GM19452 (cell line): ENCODE data around the gene SERTAD2.

Experiments
- ATAC-seq: cut with Tn5 transposase; IDR thresholded peaks from one replicate; pipeline ENCODE4 v1.9.1; 2021; ENCODE audit not compliant: unreplicated experiment

The SERTAD2 gene

GRCh38 chr2:64653109-64654062 is at the start of gene SERTAD2:
SERTAD2 (minus strand) TSS chr2:64653913; CDS start chr2:64636871, 17,042 bp downstream.
- ATAC-seq, result peak; percentile 66

GRCh38 chr2:64700133-64700809 is 46.6 kb upstream of the SERTAD2 start:
- peak; percentile 39 for ATAC-seq

GRCh38 chr2:64699712-64700111 is 46.0 kb upstream of the SERTAD2 start:
- peak; percentile 27 for ATAC-seq

- peak; percentile 88 for ATAC-seq
Measured at GRCh38 chr2:64698668-64699444, 45.1 kb upstream of the SERTAD2 start.

- peak; percentile 5 for ATAC-seq
Measured at GRCh38 chr2:64698177-64698643, 44.5 kb upstream of the SERTAD2 start.

GRCh38 chr2:64697297-64698176 is 43.8 kb upstream of the SERTAD2 start:
- no peak for ATAC-seq

- no peak for ATAC-seq
Measured at GRCh38 chr2:64696636-64697035, 42.9 kb upstream of the SERTAD2 start.

- ATAC-seq, result no peak
Measured at GRCh38 chr2:64695721-64696261, 42.1 kb upstream of the SERTAD2 start.

- ATAC-seq, result no peak
Measured at GRCh38 chr2:64692401-64692800, 38.7 kb upstream of the SERTAD2 start.

- no peak for ATAC-seq
Measured at GRCh38 chr2:64688909-64689308, 35.2 kb upstream of the SERTAD2 start.

- ATAC-seq, result no peak
Measured at GRCh38 chr2:64686283-64686956, 32.7 kb upstream of the SERTAD2 start.

GRCh38 chr2:64685430-64685829 is 31.7 kb upstream of the SERTAD2 start:
- ATAC-seq, result no peak

- ATAC-seq, result no peak
Measured at GRCh38 chr2:64683771-64684510, 30.2 kb upstream of the SERTAD2 start.

GRCh38 chr2:64681479-64681967 is 27.8 kb upstream of the SERTAD2 start:
- ATAC-seq, result no peak

- ATAC-seq, result no peak
Measured at GRCh38 chr2:64679673-64680425, 26.1 kb upstream of the SERTAD2 start.

- ATAC-seq, result no peak
Measured at GRCh38 chr2:64678771-64679590, 25.3 kb upstream of the SERTAD2 start.

- no peak for ATAC-seq
Measured at GRCh38 chr2:64677530-64677929, 23.8 kb upstream of the SERTAD2 start.
